Stimulated activated CD8-positive, alpha-beta memory T cell treated with anti-CD3 and anti-CD28 coated beads, Interleukin-15, amount 100 ng/mL, for 1 hour (primary cell): ENCODE data around the gene PREX1.

ENCODE experiments used
- DNase-seq: peaks from one replicate; pipeline ENCODE4 v3.0.0-alpha.2; 2020; ENCODE audit warnings: low read depth

The PREX1 gene

DNA sequence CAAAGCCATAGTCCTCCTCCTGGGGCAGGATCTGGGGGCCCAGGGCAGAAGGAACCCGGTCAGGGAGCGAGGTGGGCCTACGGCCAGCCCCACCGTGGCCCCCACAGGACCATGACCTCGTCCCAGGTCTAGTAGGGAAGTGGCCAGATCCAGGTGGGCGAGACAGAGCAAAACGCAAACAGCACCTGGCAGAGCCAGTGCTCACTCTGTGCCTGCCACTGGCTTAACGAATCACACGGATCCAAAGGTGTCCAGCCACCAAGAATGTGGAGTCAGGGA is 169.7 kb downstream of the PREX1 start:
- DNase-seq, result no peak

DNA sequence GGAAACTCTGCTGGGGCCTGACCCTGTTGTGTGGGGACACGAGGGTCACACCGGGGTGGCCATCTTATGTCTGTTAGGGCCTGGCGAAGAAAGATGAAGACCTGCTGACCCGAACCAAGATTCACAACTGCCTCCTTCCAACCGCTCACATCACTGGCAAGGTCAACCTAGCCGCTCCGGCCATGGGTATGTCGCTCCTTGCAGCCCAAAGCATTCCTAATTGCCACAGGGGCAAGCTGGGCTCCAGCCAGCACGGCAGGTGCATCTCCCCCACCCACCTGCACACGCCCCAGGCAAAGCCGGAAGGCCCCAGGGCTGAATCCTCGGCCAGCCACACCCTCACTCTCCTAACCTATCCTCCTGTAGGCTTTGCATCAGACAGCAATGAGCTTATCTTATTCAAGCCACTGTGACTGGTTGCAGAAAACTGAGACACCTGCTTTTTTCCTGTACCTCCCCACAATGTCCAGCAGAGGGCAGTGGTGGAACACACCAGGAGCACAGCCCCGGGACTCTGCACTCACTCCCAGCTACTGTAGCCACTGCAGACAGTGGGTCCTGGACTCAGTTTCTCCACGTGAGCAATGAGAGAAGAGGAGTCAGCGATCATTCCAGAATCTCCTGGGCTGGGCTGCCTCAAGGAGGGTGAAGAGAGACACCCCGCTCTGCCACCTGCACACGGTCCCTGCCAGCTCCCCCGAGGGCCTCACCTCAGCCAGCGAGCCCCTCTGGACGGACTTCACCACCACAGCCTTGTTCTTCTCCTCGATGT is 170.2 kb downstream of the PREX1 start:
- peak; percentile 22 for DNase-seq

DNA sequence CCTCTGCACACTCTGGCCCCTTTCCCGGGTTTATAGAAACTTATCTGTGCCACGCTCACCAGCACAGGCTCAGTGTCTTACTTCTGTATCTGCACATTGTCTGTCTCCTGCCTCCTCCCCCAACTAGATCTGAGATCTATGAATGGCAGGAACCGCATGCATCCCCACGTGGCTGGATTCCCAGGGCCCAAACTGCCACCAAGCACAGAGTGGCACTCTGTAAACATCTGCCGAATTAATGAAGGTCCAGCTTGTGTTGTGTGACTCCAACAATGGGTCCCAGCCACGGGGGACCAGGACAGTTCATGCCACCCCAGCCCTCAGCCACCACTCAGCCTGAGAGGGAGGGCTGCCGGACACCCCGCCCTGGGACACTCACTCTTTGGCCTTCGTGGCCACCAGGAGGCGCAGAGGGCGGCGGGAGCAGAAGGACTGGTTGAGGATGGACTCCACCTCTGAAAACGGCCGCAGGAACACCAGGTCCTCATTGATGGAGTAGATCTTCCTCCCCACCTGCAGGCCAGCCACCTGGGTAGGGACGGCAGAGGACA is 171.1 kb downstream of the PREX1 start:
- DNase-seq, result no peak

DNA sequence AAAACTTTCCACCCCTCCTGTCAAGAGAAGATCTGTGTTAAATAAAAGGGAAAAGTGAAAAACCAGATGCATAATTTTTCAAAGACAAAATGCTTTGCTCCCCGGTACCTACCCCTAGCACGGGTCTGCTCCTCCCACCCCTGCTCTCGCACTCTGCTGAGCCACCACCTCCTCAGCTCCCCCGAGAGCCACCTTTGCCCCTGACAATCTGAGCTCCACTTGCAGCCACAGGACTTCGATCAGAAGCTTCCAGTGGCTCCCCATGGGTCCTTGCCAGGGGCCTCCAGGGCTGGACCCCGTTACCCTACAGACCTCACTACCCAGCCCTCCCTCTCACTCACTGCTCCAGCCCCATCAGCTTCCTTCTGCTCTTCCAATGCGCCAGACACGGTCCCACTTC is 171.7 kb downstream of the PREX1 start:
- DNase-seq, result no peak

DNA sequence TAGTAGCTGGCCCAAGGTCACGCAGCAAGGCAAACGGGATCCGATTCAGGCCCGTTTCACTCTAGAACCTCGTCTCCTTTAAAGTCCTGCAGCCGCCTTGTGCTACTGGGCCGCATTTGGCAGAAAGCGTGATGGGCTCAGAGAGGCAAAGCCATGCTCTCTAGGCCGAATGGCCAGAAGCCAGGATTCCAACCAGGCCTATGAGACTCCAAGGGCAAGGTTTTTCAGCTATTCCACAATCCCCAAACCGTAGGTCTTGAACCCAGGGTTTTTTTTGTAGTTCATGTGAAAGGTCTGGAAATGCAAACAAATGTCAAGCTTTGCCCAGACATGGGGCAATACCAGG is 174.1 kb downstream of the PREX1 start:
- no peak for DNase-seq

DNA sequence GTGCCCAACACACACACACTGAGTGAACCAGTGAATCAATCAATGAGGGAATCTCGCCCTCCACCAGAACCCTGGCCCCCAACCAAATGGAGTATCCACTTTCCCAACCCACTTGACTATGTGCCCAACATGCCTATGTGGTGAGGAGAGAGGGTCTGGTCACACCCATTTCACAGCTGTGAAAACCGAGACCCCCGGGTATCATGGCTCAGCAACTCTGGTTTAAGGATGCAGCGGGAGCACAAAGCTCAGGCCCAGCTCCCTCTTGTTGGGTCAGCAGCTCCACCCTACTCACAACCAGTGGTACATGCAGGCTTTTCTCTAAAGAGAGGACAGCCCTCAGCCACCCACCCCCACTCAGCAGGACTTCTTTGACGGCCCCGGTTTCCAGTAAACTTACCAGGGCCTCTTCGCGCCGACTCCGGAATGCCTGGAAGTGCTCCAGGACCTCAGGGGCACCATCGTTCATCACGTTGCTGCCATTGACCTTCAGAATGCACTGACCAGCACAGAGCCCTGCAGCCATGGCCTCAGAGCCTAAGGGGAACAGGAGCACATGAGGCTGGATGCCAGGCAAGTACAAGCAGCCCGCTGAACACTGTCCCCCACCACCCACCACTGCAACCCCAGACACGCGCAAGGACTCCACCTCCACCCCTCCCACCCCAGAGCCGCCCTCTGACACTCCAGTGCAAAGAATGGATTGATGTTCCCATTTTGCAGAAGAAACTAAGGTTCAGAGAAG is 174.7 kb downstream of the PREX1 start:
- DNase-seq, result no peak

DNA sequence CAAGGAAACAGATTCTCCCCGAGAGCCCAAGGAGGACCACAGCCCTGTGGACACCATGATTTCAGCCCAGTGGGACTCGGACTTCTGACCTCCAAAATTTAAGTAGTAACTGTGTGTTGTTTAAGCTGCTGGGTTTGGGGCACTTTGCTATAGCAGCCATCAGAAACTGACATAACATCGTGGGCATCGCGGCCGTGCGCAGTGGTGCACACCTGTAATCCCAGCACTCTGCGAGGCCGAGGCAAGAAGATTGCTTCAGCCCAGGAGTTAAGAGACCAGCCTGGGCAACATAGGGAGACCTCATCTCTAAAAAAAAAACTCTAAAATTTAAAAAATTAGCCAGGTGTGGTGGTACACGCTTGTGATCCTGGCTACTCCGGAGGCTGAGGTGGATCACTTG is 175.8 kb downstream of the PREX1 start:
- DNase-seq, result no peak

DNA sequence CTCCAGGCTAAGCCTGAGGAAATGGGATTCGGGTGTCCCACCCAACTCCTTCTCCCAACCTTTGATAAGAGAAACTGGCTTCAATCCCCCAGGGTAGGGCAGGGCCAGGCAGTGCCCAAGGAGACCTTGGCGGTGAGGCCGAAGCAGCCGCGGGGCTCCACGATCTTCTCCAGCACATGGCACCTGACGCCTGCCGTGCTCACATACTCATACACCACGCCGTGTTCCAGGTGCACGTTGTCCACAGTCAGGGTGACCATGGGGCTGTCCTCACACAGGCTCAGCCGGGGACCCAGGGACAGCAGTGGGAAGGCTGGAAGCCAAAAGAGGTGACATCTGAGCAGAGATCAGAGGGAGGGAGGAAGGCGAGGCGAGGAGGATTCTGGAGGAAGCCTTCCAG is 176.5 kb downstream of the PREX1 start:
- no peak for DNase-seq

DNA sequence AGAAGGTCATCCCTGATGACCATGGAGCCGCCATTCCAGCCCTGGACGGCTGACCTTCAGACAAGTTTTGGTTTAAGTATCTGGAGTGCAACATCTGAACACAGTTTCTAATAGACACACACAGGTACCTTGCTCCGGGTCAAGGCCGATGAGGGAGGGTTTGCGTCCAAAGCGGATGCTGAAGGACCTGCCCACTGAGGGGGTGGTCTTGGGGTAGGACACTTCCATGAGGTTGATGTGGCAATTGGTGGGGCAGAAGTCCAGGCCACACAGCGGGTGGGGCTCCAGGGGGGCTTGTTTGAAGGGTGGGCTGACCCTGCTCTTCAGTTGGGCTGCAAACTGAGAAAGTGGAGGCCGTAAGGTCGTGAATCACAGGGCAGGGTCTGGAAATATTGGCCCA is 177.9 kb downstream of the PREX1 start:
- no peak for DNase-seq

DNA sequence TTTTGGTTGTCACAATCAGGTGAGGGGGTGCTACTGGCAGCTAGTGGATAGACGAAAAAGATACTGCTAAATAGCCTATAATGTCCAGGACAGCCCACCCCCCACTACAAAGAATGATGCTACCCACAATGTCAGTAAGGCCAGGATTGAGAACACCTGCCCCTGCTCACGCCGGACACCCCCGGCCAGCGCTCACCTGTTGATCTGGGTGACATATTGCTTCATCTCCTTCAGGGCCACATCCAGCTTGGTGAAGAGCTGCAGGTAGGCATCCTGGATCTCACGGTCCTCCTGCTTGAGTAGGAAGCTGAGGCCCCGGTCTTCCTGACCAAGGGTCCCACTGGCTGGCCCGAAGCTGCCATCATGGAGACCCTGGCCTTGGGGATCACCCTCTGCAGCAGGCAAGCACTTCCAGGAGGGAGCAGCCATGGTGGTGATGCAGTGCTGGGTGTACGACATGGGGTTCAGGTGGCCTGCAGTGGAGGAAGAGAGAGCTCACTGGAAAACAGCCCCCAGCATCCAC is 178.6 kb downstream of the PREX1 start:
- no peak for DNase-seq

DNA sequence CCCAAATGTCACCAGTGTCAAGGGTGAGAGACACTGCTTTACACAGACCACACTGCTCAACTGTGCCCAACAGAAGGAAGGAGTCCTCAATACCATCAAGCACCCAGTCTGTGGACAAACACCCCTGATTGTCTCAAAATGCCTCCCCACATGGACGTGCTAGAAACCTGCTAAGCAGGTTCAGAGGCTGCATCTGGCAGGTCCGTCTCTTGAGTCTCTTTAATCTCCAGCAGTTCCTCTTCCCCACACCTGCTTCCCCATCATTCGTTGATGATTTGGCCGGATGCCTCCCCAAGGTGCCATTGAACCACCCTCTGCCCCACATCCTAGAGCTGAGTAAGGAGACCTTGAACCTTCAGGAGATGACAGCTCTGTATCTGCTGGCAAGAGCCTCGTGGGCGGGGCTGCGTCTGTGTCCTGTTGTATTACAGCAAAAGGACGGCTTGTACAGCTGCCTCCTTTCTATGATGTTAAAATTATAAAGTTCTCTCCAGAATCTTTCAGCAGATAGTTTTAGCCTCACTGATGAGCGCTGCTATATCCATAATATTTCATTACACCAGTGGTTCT is 179.2 kb downstream of the PREX1 start:
- no peak for DNase-seq

DNA sequence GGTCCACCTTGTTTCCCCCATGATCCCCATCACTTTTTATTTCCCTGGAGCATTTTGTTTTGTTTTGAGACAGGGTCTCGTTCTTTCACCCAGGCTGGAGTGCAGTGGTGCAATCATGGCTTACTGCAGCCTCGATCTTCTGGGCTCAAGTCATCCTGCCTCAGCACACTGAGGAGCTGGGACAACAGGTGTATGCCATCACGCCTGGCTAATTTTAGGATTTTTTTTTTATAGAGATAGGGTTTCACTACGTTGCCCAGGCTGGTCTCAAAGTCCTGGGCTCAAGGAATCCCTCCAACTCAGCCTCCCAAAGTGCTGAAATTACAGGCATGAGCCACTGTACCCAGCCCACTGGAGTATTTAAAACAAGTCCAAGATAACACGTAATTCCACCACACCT is 179.9 kb downstream of the PREX1 start:
- DNase-seq, result no peak

DNA sequence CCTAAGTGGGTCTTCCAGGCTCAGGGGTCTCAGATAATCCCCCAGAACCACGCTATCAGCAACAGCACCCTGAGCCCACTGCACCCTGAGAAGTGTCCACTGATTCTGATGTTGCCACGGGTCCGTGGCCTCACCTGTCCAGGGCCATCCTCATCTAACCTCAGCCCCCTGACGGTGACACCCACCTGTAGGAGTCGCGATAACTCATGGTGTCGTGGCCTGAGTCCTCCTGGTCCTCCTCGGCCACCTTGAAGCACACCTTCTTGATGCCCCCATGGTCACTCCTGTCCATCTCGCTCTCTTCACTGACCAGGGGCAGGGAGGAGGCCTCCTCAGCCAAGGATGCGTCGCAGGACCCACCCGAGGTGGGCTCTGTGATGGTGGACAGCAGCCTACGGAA is 182.1 kb downstream of the PREX1 start:
- no peak for DNase-seq

DNA sequence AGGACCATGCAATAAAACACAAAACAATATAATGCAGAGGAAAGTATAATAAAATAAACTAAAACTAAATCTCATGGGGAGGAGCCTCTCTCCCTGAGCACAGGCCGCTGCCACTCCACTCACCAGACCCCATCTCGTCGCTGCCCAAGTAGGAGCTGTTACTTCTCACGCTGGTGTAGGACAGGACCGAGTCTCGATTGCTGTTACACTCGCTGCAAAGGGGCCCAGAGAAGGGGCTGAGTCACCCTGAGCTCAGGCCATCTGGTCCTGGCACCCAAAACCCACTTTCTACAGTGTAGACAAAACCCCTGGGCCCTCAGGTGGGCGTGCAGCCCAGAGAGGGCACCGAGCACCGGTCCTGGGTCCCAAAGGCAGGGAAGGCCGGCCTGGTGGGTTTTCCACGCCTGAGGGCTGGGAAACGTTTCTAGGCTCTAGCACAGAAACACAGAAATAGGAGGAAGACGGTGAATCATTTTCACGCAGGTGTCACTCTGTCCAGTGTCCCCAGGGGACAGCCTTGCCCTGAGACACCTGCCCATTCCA is 183.4 kb downstream of the PREX1 start:
- DNase-seq, result no peak

DNA sequence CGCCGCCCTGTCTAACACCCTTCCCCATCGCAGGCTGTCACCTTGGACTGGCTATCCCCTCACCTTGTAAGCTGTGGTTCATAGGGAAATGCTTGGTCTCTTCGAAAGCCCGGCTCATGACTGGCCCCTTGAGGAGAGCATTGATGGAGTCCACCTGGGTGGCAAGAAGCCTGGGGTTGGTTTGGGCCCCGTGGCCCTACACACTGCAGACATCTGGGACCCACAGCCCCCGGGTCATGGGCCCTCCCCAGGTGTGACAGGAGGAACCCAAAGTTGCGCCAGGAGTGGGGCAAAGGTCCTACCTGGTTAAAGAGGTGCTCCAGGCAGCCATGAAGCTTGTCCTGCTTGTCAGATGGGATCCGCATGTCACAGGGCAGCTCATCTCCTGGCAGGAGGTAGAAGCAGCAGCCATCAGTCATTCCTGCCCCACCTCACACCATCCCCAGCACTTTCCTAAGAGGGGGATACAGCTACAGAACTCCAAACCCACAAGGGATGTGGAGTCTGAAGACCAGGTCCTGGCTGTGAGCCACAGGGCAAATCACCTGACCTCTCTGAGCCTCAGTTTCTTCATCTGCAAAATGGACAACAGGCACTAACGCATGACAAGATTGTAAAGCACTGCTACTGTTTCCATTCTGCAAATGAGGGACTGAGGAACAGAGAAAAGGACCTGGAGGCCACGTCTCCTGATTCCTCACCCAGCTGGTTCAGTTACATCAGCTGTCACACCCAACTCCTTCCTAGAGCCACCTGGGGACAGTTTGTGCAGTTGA is 185.5 kb downstream of the PREX1 start:
- no peak for DNase-seq

DNA sequence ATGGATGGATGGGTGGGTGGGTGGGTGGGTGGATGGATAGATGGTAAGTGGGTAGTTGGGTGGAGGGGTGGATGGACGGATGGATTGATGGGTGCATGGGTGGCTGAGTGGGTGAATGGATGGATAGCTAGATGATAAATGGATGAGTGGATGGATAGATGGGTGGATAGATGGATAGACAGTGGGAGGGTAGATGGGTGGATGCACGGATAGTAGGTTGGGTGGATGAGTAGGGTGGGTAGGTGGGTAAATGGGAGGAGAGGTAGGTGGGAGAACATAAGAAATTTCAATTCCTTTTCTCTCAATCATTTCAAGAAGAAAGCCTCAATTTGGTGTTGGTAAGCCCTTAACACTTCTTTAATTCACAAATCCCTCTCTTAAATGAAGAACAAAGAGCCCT is 186.9 kb downstream of the PREX1 start:
- DNase-seq, result no peak

DNA sequence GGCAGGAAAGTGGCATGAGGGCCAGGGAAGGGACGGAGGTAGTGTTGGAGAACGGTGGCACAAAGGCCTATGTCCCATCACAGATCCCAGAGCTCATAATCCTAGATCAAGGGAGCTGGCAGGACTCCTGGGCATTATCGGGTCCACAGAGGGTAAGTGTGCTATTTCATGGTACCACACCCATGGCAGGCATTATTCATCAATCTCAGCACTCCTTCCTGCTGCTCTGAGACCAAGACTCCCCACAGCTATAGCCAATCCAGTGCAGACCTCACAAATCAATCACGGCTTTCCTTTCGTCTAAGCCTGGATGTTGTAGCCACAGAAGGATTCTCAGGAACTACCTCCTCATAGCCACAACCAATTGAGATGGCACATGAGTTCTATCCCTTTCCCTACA is 187.9 kb downstream of the PREX1 start:
- no peak for DNase-seq

DNA sequence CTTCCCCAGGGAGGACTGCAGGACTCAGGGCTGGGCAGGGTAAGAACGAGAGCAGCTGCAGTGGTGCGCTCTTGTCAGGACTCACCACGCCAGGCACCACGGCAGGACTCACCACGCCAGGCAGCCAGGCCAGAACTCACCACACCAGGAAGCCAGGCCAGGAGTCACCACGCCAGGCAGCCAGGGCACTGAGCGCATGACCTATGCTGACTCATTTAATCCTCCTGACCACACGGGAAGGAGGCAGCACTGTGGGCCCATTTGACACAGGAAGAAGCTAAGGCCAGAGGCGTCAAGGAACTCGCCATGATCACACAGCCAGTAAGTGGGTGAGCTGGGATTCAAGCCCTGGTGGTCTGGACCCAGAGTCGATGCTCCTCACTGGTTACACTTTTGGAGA is 189.3 kb downstream of the PREX1 start:
- no peak for DNase-seq

DNA sequence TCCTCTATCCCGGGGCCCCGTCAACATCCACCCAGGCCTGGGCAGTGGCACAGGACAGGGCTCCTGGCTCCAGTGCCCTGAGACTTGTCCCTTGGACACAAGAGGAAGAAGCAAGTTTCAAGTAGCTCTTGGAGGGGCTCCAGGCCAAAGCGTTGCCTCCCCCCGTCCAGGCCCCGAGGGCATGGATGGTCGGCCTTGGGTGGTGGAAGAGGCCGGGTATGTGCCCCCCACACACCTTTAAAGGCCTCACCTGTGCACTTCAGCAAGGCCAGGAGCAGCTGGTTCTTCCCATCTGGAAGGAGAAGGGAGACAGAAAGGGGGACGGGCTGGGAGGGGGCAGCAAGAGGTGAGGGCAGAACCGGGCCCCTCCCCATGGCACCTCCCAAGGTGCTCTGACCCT is 190.3 kb downstream of the PREX1 start:
- DNase-seq, result no peak

DNA sequence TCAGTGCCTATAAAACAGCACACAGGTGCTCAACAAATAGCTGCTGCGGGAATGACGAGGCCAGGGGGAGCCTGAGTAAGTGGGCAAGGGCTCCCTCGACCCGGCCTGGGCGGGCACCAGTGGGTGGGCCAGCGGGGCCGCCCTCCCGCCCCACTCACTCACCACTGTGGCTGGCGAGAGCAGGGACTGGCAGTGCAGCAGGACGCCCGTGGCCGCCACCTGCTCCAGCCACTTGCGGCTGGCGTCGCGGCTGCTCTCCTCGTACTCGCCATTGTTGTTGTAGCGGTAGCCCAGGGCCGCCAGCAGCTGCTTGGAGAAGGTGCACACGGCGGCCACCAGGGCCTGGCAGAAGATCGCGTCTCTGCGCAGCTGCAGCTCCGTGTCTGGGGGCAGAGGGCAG is 191.5 kb downstream of the PREX1 start:
- DNase-seq, result no peak

DNA sequence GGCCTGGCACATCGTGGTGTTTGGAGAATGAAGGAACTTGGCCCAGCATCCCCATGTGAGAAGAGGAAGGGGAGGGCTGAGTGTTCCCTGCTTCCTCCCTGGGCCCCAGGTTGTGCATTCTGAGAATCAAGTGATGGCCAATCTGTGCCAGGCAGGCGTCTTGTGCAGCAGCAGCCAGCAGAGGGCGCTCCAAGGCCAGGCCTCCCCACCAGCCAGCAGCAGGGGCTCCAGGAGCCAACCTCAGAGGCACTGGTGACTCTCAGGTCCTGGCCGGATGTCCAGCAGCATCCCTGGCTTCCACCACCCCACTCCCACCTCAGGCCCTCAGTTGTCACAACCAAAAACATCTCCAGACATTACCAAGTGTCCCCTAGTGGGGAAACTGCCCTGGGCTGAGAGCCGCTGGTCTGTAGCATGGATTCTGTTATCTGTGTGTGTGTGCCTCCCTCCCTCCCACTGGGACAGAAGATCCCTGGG is 192.0 kb downstream of the PREX1 start:
- DNase-seq, result peak; percentile 48

DNA sequence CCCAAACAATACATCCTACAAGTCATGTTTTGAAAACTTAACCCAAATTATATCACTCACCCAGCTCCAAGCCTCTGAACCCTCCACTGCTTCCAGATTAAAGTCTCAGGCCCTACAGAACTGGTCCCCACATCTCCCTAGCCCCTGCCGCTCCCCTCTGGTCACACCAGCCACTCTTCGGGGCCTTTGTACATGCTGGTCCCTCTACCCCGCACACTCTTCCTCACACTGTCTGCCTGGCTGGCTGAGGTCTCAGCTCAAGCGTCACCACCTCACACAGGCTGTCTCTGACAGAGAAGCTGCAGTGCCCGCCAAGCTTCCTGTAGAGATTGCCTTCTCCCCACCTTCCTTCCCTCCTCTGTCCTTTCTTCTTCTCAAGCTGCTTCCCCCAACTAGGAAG is 192.4 kb downstream of the PREX1 start:
- no peak for DNase-seq
